ENCODE results near the gene DCLK1. TPM values are rescaled to one million over a fixed set of nuclear protein-coding genes. Genes with fewer than 3 reads are reported as not detected.

Gene DCLK1
- total and polyA plus RNA-seq, 10 donors = 2.0 to 22.1 (median 11.7) TPM

GRCh38 chr13:35763782-35764123, 367.4 kb downstream of the DCLK1 start:
- Histone ChIP-seq H3K36me3 (no peaks in the 10 kb centered on the region), H3K27ac (no peak overlapping the region), H3K9me3 (peaks cover 0 to 3% (median 0%) of the 10 kb centered on the region in 8 donors), H3K4me3 (no peak overlapping the region), H3K27me3 (replicated peaks in 1 of 7) (no peaks in the 10 kb centered on the region), H3K4me1 (no peaks in the 10 kb centered on the region)
- intact Hi-C loops (cut with DNase I; ENCODE audit: low total_unique reads) = no loop called here
- TF ChIP-seq CTCF (IDR thresholded peaks at IDR 0.05 in 8 of 11, conservative IDR thresholded peaks at IDR 0.05 in 3 of 11) = no peak
- TF ChIP-seq POLR2AphosphoS5 (IDR thresholded peaks at IDR 0.05) = no peak
- no peak for TF ChIP-seq POLR2A (IDR thresholded peaks at IDR 0.05)
- WGBS, 5 donors = 63 to 93% (median 91%) methylated on average over 5 to 7 of the region's 7 CpGs
- no peak for DNase-seq

GRCh38 chr13:35763060-35763781, 368.0 kb downstream of the DCLK1 start:
- intact Hi-C loops (cut with DNase I; ENCODE audit: low total_unique reads) = no loop called here
- DNase-seq = no peak

GRCh38 chr13:35761440-35762252, 369.5 kb downstream of the DCLK1 start:
- Histone ChIP-seq H3K4me3 (no peak overlapping the region), H3K9me3 (peaks cover 0 to 3% (median 0%) of the 10 kb centered on the region in 8 donors), H3K36me3 (no peaks in the 10 kb centered on the region), H3K4me1 (no peaks in the 10 kb centered on the region), H3K27me3 (replicated peaks in 1 of 7) (no peaks in the 10 kb centered on the region), H3K27ac (no peak overlapping the region)
- intact Hi-C loops (cut with DNase I; ENCODE audit: low total_unique reads) = no loop called here
- 76 to 96% (median 92%) methylated on average over 2 of the region's 2 CpGs for WGBS, 5 donors
- TF ChIP-seq POLR2AphosphoS5 (IDR thresholded peaks at IDR 0.05) = no peak
- no peak for TF ChIP-seq POLR2A (IDR thresholded peaks at IDR 0.05)
- TF ChIP-seq CTCF (IDR thresholded peaks at IDR 0.05 in 8 of 11, conservative IDR thresholded peaks at IDR 0.05 in 3 of 11) = no peak
- DNase-seq = no peak

More at GRCh38 chr13:35763060-35763781, 368.0 kb downstream of the DCLK1 start:
- Histone ChIP-seq H3K27me3 (replicated peaks in 1 of 7) (no peaks in the 10 kb centered on the region), H3K4me3 (no peak overlapping the region), H3K9me3 (peaks cover 0 to 3% (median 0%) of the 10 kb centered on the region in 8 donors), H3K4me1 (no peaks in the 10 kb centered on the region), H3K36me3 (no peaks in the 10 kb centered on the region), H3K27ac (no peak overlapping the region)
- 73 to 91% (median 80%) methylated on average over 4 of the region's 4 CpGs for WGBS, 5 donors
- no peak for TF ChIP-seq POLR2A (IDR thresholded peaks at IDR 0.05)
- TF ChIP-seq CTCF (IDR thresholded peaks at IDR 0.05 in 8 of 11, conservative IDR thresholded peaks at IDR 0.05 in 3 of 11) = no peak
- TF ChIP-seq POLR2AphosphoS5 (IDR thresholded peaks at IDR 0.05) = no peak

- intact Hi-C loops (cut with DNase I; ENCODE audit: low total_unique reads) = no loop called here
- H3K9me3 ChIP-seq = peaks cover 0 to 3% (median 0%) of the 10 kb centered on the region in 8 donors
- H3K27me3 ChIP-seq (replicated peaks in 1 of 7) = no peaks in the 10 kb centered on the region
- H3K4me1 ChIP-seq = no peaks in the 10 kb centered on the region
- WGBS, 5 donors = 75 to 89% (median 82%) methylated on average over 13 of the region's 13 CpGs
- H3K36me3 ChIP-seq = no peaks in the 10 kb centered on the region
- DNase-seq = no peak
- TF ChIP-seq POLR2AphosphoS5 (IDR thresholded peaks at IDR 0.05) (no peak), POLR2A (IDR thresholded peaks at IDR 0.05) (no peak), CTCF (IDR thresholded peaks at IDR 0.05 in 8 of 11, conservative IDR thresholded peaks at IDR 0.05 in 3 of 11) (no peak)
- H3K27ac ChIP-seq = no peak overlapping the region
- no peak overlapping the region for H3K4me3 ChIP-seq
Observed at GRCh38 chr13:35760735-35761281, 370.4 kb downstream of the DCLK1 start.

All from spleen (tissue), 11 donors.